Heart right ventricle (tissue), 16 donors: ENCODE measurements around the gene GHSR. TPM values are rescaled to one million over a fixed set of nuclear protein-coding genes. Genes with fewer than 3 reads are reported as not detected.

Experiments
- ATAC-seq, 8 donors: fragments of 200-7000 bp; cut with Tn5 transposase; one replicate each; pipeline ENCODE4 v1.9.1; 2020; ENCODE audit warnings: mild to moderate bottlenecking in 8 of 8, moderate library complexity in 8 of 8, moderate number of reproducible peaks in 1 of 8
- DNase-seq, 2 donors: peaks; one replicate each; pipeline ENCODE4 v3.0.0-alpha.2; 2020
- H3K27ac ChIP-seq, 10 donors: fragments of 200-600 bp; sonication (generic) in 2 of 10; one replicate each; pipeline versions ENCODE4 v1.5.0 to v1.8.0; 2020 to 2022; ENCODE audit warnings: mild to moderate bottlenecking in 3 of 10
- H3K27me3 ChIP-seq, 7 donors: fragments of 200-600 bp; one replicate each; pipeline ENCODE4 v1.8.0; 2021 to 2022; ENCODE audit warnings: mild to moderate bottlenecking in 2 of 7
- H3K36me3 ChIP-seq, 9 donors: fragments of 200-600 bp; sonication (generic) in 1 of 9; one replicate each; pipeline versions ENCODE4 v1.5.0 to v1.8.0; 2020 to 2022; ENCODE audit warnings: mild to moderate bottlenecking in 2 of 9
- H3K4me1 ChIP-seq, 9 donors: fragments of 200-600 bp; sonication (generic) in 1 of 9; one replicate each; pipeline versions ENCODE4 v1.5.0 to v1.8.0; 2020 to 2022; ENCODE audit warnings: mild to moderate bottlenecking in 4 of 9
- H3K4me3 ChIP-seq, 10 donors: fragments of 200-600 bp; sonication (generic) in 2 of 10; one replicate each; pipeline versions ENCODE4 v1.5.0 to v1.8.0; 2020 to 2022; ENCODE audit warnings: mild to moderate bottlenecking in 7 of 10, moderate library complexity in 2 of 10
- H3K9me3 ChIP-seq, 11 donors: fragments of 200-600 bp in 10 of 11; sonication (generic) in 2 of 11; one replicate each; pipeline versions ENCODE4 v1.5.0 to v1.8.0; 2013 to 2022; ENCODE audit warnings: mild to moderate bottlenecking in 2 of 11, control low read depth in 1 of 11, moderate library complexity in 1 of 11
- WGBS, 2 donors: extraction: QIAGEN DNeasy Blood & Tissue Kit; methylation state at CpG; one replicate each; pipeline ENCODE4 v1.1.7; 2013; ENCODE audit warnings: inconsistent platforms in 1 of 2; 5-methylcytosine and 5-hydroxymethylcytosine counted together
- intact Hi-C, 10 donors: fragments of 100-400 bp; cut with DNase I; formaldehyde crosslinking; loops; one replicate each; pipeline versions ENCODE4 v1.11.1 to v1.14.2; 2022
- polyA plus RNA-seq, 2 donors: library from polyadenylated mRNA; stranded (reverse); fragments of 200-250 nt; gene quantifications; one replicate each; pipeline ENCODE4 v1.2.3, GENCODE V29; 2013
- total RNA-seq, 10 donors: library from RNA; stranded (reverse); fragmentation: NEBNext Ultra II Directional in 3 of 10; extraction: Animal tissue kit (Norgen Biotek cat#: 25700) in 3 of 10; gene quantifications; one replicate each; pipeline versions ENCODE4 v1.2.1 to v1.2.4, GENCODE V29; 2021 to 2023
- TF ChIP-seq, protein P1 (sequence below), 9 donors: fragments of 200-600 bp; sonication (generic) in 2 of 9; IDR thresholded peaks; one replicate each; pipeline versions ENCODE4 v1.5.0 to v1.8.0; 2021 to 2022; ENCODE audit warnings: antibody characterized with exemption in 9 of 9, mild to moderate bottlenecking in 5 of 9, moderate library complexity in 1 of 9
- donor health status: Arrhythmogenic right ventricular cardiomyopathy.
- donor health status: ischemic (EF 13 %, LVEDD 7.1; RV severe dilation, severe dysfunction).
- donor health status: healthy with polysubstance abuse.
- donor health status: DM: no; HTN: yes; CAD: no.
- donor health status: DM: no; HTN: no; CAD: no.
- donor health status: ischemic (EF 25% LVEDD 6.9; RV normal size, moderate dysfunction).
- donor health status: ischemic (EF 25% LVEDD 5.7; RV mildly dilated, moderate dysfunction).
- donor health status: healthy.
- donor health status: DM: yes; HTN: yes; CAD: no.
- donor health status: Ischemic cardiomyopathy.
- donor health status: ischemic (EF 35%, LVEDD 5.7; RV mildly dilated, moderate dysfunction).
- donor health status: nonischemic (EF 11% LVEDD 7.7; RV severe dilation, severe dysfunction).
- donor health status: DM: yes; HTN: yes; CAD: no.
- donor health status: PGD.
- donor health status: ischemic (EF 29% LVEDD 5.4; RV normal size, mild dysfunction).
- donor health status: nonischemic (EF 23%, LVEDD 6.1; RV moderate dilation, normal function).

The GHSR gene
- total and polyA plus RNA-seq, 12 donors: not detected

DNA sequence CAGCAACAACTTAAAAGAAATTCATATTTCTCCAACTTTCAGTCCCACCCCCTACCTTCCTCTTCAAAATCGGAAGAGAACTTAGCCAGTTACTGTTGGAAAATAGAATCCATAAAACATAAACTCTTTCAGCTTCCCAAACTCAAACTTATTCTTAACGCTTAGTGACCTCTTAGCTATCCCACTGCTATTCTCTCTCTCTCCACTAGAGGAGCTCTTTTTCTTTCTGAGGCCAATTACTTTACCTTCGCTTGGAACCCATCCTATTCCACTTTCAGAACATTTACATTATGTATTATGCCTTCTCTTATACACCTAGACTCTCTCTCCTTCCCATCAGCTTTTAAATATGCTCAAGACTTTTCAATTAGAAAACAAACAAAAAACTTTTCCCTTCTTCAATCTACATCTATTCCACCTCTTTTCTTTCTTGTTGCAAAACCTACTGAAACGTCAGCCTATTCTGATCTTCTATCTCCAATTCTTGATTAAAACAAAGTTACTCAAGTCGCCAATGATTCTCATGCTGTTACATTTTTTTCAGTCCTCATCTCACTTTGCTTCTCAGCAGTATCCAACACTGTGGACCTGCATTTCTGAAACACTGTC lies 13.4 kb upstream of the GHSR start:
- intact Hi-C loops: loop anchor here in 1 of 10 donors (10.0 kb wide), 1 partner anchor 87 kb away; no protein-coding TSS in a partner anchor
- Histone ChIP-seq H3K27ac (no peak overlapping the region), H3K4me1 (peaks cover 0 to 7% (median 0%) of the 10 kb centered on the region in 9 donors), H3K36me3 (no peaks in the 10 kb centered on the region), H3K27me3 (peaks cover 0 to 5% (median 0%) of the 10 kb centered on the region in 7 donors), H3K4me3 (no peak overlapping the region), H3K9me3 (no peaks in the 10 kb centered on the region)
- TF ChIP-seq, protein P1, sequence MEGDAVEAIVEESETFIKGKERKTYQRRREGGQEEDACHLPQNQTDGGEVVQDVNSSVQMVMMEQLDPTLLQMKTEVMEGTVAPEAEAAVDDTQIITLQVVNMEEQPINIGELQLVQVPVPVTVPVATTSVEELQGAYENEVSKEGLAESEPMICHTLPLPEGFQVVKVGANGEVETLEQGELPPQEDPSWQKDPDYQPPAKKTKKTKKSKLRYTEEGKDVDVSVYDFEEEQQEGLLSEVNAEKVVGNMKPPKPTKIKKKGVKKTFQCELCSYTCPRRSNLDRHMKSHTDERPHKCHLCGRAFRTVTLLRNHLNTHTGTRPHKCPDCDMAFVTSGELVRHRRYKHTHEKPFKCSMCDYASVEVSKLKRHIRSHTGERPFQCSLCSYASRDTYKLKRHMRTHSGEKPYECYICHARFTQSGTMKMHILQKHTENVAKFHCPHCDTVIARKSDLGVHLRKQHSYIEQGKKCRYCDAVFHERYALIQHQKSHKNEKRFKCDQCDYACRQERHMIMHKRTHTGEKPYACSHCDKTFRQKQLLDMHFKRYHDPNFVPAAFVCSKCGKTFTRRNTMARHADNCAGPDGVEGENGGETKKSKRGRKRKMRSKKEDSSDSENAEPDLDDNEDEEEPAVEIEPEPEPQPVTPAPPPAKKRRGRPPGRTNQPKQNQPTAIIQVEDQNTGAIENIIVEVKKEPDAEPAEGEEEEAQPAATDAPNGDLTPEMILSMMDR (IDR thresholded peaks at IDR 0.05): peak; percentile 66 to 92 (median 83)
- WGBS, 2 donors: 37 to 38% methylated on average over 5 of the region's 5 CpGs
- ATAC-seq (no peak), DNase-seq (no peak)

- no peaks in the 10 kb centered on the region for H3K36me3 ChIP-seq
- H3K27ac ChIP-seq: no peak overlapping the region
- H3K4me1 ChIP-seq: peaks cover 0 to 4% (median 0%) of the 10 kb centered on the region in 9 donors
- no peaks in the 10 kb centered on the region for H3K9me3 ChIP-seq
- WGBS, 2 donors: 92% methylated on average over 3 of the region's 3 CpGs
- intact Hi-C loops: no loop called here
- peaks cover 0 to 52% (median 12%) of the 10 kb centered on the region in 7 donors for H3K27me3 ChIP-seq
- DNase-seq (no peak), ATAC-seq (no peak)
- H3K4me3 ChIP-seq: no peak overlapping the region
- TF ChIP-seq, protein P1 (IDR thresholded peaks at IDR 0.05): no peak
Observed at GRCh38 chr3:172456404-172456803, 8.1 kb upstream of the GHSR start.

DNA sequence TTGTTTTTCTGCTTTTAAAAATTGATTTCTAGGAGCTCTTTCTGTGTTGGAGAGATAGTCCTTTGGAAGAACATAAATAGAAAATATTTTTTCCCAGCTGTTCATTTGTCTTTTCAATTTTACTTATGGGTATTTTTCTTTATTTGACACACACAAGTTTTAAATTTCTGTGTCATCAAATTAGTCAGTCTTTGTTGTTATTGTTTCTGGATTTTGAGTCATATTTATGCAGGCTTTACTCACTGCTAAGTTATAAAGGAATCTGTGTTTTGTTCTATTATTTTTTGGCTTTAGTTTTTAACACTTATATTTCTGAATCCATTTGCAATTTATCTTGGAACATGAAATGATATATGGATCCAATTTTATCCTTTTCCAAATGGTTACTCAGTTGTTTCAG lies 5.9 kb upstream of the GHSR start:
- DNase-seq (no peak), ATAC-seq (no peak)
- TF ChIP-seq, protein P1 (IDR thresholded peaks at IDR 0.05): no peak
- no peaks in the 10 kb centered on the region for H3K36me3 ChIP-seq
- peaks cover 0 to 7% (median 0%) of the 10 kb centered on the region in 9 donors for H3K4me1 ChIP-seq
- H3K27ac ChIP-seq: no peak overlapping the region
- H3K27me3 ChIP-seq: peaks cover 7 to 74% (median 34%) of the 10 kb centered on the region in 7 donors
- H3K9me3 ChIP-seq: no peaks in the 10 kb centered on the region
- H3K4me3 ChIP-seq: no peak overlapping the region
- intact Hi-C loops: no loop called here

- Histone ChIP-seq H3K4me1 (peaks cover 0 to 23% (median 4%) of the 10 kb centered on the region in 9 donors), H3K27ac (no peak overlapping the region), H3K36me3 (no peaks in the 10 kb centered on the region), H3K4me3 (no peak overlapping the region), H3K9me3 (no peaks in the 10 kb centered on the region), H3K27me3 (peaks cover 14 to 99% (median 63%) of the 10 kb centered on the region in 7 donors)
- 4% methylated on average over 34 of the region's 34 CpGs for WGBS, 2 donors
- TF ChIP-seq, protein P1 (IDR thresholded peaks at IDR 0.05): no peak
- peak; percentile 16 to 27 for DNase-seq
- ATAC-seq: peak; percentile 38 to 83 (median 59)
- intact Hi-C loops: no loop called here
Observed at GRCh38 chr3:172449466-172450149, 1.4 kb upstream of the GHSR start.
